Fibroblast of skin of scalp (primary cell): ENCODE measurements around the gene SAXO2.
"Not testable (repeated sequence)": the region's sequence is repeated elsewhere in the genome, so short reads cannot be mapped to it uniquely, and the experiment has no call there.

Experiments used
- DNase-seq: peaks from one replicate; pipeline ENCODE4 v3.0.0-alpha.2; 2013

SAXO2 gene

GRCh38 chr15:82288202-82288601 lies 25.6 kb downstream of the SAXO2 start:
- DNase-seq: not testable (repeated sequence)

GRCh38 chr15:82292271-82292670 lies 29.7 kb downstream of the SAXO2 start:
- DNase-seq: no peak

DNA sequence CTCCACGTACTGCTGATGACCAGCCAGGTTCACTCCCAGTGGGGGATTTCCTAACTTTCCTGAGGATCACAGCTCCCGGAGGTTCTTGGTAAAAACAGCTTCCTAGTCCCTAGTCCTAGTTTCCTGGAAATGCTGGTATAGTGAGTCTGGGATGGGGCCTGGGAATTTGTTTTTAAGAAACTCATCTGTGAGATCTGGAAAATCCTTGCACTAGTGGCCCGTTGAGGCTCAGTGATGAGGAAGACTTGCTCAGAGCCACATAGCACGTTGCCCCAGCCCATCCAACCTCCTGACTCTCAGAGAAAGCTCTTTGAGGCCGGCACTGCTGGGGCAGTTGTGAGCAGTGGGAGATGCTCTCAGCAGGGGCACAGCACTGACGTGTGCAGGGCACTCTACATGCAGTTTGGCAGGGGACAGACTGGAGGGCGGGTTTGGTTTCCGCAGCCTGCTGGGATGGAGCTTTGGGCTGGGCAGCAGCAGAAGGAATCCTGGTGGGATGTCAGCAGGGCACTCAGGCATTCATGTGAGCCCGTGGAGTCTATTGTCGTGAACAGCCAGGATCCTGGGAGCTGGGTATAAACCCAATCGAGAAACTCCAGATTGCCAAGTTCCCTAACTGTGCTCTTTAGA lies 31.6 kb downstream of the SAXO2 start:
- no peak for DNase-seq

- no peak for DNase-seq
Observed at GRCh38 chr15:82297546-82297945, 34.9 kb downstream of the SAXO2 start.

DNA sequence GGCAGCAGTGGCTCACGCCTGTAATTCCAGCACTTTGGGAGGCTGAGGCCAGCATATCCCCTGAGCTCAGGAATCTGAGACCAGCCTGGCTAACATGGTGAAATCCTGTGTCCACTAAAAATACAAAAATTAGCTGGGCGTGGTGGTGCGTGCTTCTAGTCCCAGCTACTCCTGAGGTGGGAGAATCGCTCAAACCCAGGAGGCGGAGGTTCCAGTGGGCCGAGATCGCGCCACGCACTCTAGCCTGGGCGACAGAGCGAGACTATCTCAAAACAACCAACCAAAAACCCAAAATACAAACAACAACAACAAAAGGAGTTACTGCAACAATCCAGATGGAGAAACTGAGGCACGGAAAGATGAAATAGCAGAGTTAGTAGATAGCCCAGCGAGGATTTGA lies 35.4 kb downstream of the SAXO2 start:
- DNase-seq: no peak

DNA sequence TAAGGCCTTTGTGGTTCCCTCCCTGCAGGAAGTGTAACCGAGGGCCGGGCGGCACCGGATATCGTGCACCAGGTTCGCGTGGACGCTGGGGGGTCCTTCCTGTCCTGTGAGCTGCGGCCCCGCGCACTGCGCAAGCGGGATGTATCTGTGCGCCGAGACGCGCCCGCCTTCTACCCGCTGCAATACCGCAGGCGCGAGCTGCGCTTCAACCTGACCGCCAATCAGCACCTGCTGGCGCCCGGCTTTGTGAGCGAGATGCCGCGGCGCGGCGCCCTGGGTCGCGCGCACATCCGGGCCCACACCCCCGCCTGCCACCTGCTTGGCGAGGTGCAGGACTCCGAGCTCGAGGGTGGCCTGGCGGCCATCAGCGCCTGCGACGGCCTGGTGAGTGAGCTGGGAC lies 35.9 kb downstream of the SAXO2 start:
- DNase-seq: no peak

DNA sequence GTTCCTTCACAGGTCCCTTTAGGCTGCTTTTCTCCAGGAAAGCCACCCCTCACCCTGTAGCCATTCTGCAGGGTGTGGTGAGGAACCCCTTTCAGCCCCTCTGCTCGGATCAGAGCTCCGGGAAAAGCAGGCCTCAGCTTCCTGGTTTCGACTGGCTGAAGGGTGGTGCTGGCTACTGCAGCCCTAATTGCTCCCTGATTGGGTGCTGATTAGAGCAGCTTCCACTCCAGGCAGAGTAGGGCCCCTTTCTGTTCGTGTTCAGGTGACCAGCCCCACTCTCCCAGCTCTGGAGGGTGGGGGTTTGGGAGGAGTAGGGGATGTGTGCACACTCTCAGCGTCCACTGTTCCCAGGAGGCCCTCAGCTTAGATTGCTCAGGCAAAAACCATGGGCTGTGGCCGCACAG lies 36.9 kb downstream of the SAXO2 start:
- DNase-seq: not testable (repeated sequence)

DNA sequence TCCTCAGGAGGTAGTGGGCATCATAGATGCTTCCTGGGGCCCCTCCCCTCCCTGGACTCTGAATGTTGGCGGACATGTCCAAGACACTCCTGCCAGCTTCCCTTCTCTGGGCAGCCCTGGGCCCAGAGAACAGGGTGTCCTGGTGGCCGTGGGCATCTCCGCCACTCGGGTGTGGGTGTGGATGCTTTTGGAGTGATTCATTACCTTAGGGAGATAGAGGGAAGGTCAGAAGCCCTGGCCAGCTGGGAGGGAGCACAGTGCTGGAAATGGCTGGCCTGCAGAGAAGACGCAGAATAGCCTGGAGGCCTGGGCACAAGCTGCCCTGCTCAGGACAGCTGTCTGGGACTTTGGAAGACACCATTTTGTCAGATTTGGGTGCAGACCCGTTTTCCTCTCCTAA lies 37.7 kb downstream of the SAXO2 start:
- not testable (repeated sequence) for DNase-seq

GRCh38 chr15:82300883-82301282 lies 38.3 kb downstream of the SAXO2 start:
- DNase-seq: no peak

DNA sequence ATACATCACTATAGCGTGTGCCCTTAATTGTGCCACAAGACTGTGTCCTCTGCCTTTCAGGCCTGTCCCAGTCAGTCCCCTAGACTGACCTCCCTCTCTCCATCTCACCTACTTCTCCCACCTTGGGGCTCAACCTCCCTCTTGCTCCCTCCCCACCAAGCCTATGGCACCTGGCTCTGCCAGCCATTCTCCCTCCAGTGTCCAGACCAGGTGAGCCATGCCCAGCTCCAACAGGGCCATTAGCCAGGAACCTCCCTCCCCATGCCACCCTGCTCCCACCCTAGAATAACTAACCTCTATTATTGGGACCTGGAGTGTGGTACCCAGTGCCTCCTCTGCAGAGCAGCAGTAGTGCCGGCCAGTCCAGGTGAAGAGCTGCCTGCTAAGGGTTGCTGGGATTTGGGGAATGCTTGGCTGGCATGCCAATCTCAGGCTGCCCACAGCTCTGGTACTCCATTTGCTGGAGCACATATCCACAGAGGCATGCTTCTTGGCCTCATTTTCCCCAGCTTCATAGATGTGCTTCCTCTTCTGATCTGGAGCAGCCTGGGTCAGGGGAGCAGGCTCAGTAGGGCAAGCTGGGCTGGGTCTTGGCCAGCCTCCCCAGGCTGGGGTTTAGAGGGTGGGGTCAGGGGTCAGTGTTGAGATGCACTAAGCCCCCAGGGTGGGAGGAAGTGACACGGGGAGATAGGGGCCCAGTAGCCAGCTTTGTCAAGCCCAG lies 38.8 kb downstream of the SAXO2 start:
- DNase-seq: no peak

DNA sequence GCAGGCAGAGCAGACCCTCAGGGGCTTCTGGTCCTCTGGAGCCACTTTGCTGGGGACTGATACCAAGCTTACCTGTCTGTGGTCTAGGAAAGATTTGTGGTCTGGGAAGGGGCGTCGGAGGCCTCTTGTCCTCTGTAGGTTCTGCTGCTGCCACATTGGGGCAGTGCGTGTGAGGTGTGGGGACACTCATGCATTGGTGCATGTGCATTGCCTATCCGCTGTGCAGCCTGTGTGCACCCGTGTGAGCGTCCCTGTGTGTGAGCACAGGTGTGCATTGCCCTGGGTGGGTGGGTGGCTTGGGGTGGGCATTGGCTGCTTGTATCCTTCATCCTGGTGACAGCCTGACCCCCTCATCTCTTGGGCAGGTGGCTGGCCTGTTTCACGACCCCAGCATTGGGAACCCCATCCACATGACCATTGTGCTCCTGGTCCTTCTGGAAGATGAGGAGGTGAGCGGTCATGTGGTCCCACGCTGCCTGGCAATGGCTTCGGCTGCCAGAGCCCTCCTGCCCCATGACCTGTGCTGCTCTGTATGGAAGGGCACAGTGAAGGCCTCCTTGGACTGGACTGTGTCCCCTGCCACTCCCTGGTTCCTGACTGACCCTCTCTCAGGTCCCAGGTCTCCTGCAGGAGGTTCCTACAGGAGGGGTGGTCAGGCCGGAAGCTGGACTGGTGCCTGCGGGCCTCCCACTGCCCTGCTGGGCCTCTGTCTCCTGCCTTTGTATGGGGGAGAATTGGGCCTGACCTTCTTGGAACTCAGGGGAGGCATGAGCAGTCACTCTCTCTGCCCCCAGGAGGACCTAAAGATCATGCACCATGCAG lies 41.5 kb downstream of the SAXO2 start:
- DNase-seq: no peak

- no peak for DNase-seq
Observed at GRCh38 chr15:82304778-82305090, 42.1 kb downstream of the SAXO2 start.

DNA sequence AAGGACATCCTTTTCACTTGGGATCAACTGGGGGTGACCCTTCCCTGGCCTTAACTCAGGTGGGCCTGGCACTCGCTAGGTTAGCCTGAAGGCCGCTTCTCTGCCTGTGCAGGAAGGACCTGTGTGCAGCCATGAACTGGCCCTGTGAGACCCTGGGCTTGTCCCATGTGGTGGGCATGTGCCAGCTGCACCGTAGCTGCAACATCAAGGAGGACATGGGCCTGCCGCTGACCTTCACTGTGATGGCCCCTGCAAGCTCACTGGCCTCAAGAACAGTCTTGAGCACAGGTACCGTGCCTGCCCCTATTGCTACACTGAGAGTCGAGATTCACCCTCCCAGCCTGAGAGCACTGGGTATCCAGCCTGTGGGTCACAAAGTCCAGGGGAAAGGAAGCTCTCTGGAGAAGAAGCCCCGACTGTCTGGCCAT lies 43.0 kb downstream of the SAXO2 start:
- no peak for DNase-seq

GRCh38 chr15:82306791-82307713 lies 44.4 kb downstream of the SAXO2 start:
- no peak for DNase-seq

DNA sequence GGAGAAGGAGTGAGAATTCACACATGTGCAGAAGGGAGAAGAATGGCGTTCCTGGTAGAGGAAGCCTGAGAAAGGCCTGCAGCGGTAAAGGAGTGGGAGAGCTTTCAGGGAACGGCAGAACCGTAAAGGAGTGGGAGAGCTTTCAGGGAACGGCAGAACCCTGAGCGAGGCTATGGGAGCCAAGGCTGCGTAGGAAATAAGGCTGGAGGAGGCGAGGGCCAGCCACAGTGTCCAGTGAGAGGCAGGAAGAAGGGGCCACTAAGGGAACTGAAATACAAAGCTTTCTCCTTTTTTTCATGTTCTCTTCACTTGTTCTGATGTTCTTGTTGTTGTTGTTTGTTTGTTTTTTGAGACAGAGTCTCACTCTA lies 45.1 kb downstream of the SAXO2 start:
- DNase-seq: no peak

DNA sequence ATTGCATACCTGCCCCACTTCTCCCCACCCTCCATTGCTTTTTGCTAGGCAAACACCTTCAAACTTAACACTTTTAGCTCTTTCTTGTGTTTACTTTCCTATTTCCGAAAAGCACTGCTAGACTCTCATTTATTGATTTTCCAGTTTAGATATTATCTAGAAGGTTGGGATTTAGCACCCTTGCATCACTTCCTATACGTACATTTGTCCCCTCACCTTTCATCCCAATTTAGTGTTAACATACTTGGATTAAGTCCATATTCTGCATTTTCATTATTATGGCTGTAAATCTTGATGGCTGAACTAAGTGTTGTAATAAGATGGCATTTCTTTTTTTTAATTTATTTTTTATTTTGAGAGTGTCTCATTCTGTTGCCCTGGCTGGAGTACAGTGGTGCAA lies 47.2 kb downstream of the SAXO2 start:
- DNase-seq: no peak

GRCh38 chr15:82311321-82311720 lies 48.7 kb downstream of the SAXO2 start:
- not testable (repeated sequence) for DNase-seq

- DNase-seq: peak; percentile 55
Observed at GRCh38 chr15:82312586-82313349, 50.1 kb downstream of the SAXO2 start.

- DNase-seq: no peak
Observed at GRCh38 chr15:82313446-82313845, 50.8 kb downstream of the SAXO2 start.

DNA sequence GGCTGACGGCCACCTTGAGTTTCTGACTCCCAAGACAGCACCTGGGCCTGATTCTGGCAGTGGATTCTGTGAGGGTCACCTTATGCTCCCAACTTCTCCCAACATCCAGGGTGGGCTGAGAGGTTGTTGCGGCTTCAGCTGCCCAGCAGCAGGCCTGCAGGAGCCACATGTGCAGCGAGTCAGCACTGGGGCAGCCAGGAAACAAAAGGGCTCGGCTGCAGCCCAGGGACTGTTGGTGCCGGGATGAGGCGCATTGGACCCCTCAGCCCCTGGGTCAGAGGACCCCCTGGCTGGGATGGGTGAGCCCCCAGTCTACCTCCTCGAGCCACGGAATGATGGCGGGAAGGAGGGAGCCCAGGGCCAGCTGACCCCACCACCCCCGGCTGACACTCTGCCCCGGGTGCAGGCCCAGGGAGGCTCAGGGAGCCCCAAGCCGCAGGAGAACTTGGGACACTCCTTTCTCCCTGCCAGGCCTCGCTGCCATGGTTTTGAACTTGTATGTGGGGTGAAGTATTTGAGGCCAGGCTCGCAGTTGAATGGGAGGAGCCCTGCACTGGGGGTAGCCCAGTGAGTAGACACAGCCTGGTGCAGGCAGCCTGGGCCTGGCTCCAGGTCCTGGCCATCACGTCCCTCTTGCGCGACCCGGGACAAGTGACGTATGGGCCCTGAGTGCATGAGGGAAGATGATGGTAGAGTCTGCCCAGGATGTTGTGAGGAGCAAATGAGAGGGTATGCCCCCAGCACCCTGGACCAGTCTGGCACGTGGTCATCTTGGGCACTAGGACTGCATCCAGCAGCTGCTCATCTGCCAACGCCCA lies 51.5 kb downstream of the SAXO2 start:
- DNase-seq: not testable (repeated sequence)
